Heart left ventricle (tissue), 13 donors: ENCODE data around the gene THAP4.
A peak's percentile ranks its signal among the peaks of the same experiment; 100 is the strongest.

Experiments used
- POLR2A ChIP-seq, 2 donors: fragments of 450-650 bp; IDR thresholded peaks; one replicate each; pipeline ENCODE4 v1.6.1; 2017; ENCODE audit warnings: antibody characterized with exemption in 2 of 2, mild to moderate bottlenecking in 2 of 2, moderate library complexity in 2 of 2
- TF ChIP-seq, protein P1 (sequence below), 12 donors: fragments of 200-600 bp; sonication (generic) in 4 of 12; IDR thresholded peaks; one replicate each; pipeline versions ENCODE4 v1.5.0 to v1.8.0; 2018 to 2022; ENCODE audit warnings: antibody characterized with exemption in 12 of 12, mild to moderate bottlenecking in 5 of 12
- donor health status: ischemic (EF 13 %, LVEDD 7.1; RV severe dilation, severe dysfunction).
- donor health status: DM: no; HTN: yes; CAD: no.
- donor health status: DM: no; HTN: no; CAD: no.
- donor health status: ischemic (EF 25% LVEDD 6.9; RV normal size, moderate dysfunction).
- donor health status: ischemic (EF 25% LVEDD 5.7; RV mildly dilated, moderate dysfunction).
- donor health status: ischemic (EF 35%, LVEDD 5.7; RV mildly dilated, moderate dysfunction).
- donor health status: nonischemic (EF 11% LVEDD 7.7; RV severe dilation, severe dysfunction).
- donor health status: DM: yes; HTN: yes; CAD: no.
- donor health status: PGD.
- donor health status: ischemic (EF 29% LVEDD 5.4; RV normal size, mild dysfunction).
- donor health status: nonischemic (EF 23%, LVEDD 6.1; RV moderate dilation, normal function).

DNA sequence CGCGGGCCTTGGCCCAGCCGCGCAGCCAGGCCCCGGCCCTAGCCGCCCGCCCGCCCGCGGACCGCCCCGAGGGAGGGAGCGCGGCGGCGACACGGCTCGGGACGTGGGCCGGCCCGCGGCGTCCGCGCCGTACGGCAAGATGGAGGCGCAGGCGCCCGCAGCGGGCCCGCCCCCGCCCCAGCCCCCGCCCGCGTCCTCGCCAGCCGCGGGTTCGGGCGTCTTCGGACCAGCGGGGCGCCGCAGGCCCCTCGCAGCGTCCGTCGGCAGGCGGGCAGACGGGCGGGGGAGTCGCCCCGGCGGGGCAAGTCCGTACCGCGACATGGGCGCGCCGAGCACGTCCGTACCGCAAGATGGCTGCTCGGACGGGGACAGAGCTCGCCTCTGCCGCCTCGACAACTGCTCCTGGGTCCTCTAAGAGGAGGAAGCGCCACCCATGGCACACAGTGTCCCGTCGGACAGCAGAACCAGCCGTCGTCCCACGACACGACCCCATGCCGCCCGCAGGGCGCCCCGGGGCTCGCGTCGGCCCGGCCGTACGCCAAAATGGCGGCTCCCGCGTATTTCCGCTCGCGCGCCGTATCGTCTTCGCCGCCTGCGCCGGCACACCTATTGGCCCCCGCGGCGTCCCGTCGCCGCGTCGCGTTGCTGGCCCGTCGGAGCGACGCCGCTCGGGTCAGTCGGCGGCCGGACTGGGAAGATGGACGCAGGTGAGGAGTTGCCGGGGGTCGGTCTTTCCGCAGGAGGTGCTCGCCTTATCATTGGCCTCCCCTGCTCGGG, at the start of gene THAP4, which contains the start of gene ATG4B:
- TF ChIP-seq, protein P1, sequence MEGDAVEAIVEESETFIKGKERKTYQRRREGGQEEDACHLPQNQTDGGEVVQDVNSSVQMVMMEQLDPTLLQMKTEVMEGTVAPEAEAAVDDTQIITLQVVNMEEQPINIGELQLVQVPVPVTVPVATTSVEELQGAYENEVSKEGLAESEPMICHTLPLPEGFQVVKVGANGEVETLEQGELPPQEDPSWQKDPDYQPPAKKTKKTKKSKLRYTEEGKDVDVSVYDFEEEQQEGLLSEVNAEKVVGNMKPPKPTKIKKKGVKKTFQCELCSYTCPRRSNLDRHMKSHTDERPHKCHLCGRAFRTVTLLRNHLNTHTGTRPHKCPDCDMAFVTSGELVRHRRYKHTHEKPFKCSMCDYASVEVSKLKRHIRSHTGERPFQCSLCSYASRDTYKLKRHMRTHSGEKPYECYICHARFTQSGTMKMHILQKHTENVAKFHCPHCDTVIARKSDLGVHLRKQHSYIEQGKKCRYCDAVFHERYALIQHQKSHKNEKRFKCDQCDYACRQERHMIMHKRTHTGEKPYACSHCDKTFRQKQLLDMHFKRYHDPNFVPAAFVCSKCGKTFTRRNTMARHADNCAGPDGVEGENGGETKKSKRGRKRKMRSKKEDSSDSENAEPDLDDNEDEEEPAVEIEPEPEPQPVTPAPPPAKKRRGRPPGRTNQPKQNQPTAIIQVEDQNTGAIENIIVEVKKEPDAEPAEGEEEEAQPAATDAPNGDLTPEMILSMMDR (IDR thresholded peaks at IDR 0.05): no peak
- peak in 1 of 2 donors; percentile 59 for TF ChIP-seq POLR2A (IDR thresholded peaks at IDR 0.05)
